ENCODE data around the gene PLGRKT. TPM values are rescaled to one million over a fixed set of nuclear protein-coding genes. Genes with fewer than 3 reads are reported as not detected.
"Not testable (repeated sequence)": the region's sequence is repeated elsewhere in the genome, so short reads cannot be mapped to it uniquely, and the experiment has no call there.

Gene PLGRKT
- total RNA-seq, 1 donor from 2014 or later, result 13.9 TPM

DNA sequence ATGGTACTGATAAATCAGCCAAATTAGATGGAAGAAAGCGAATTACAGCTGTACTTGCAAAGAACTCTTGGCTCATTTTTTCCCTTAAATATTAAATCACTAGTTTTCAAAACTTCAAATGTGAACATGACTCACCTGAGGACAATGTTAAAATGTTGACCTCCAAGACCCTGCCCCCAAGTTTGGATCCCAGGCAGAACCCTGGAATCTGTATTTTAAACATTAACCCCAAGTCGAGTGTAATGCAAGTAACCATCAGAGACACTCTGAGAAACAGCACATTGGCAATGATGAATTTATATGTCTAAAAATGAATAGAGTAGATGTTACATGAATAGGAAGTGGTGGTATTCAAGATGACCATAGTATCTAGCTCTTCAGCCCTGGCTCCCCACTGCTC, 10.3 kb upstream of the PLGRKT start:
- TF ChIP-seq, protein P1, sequence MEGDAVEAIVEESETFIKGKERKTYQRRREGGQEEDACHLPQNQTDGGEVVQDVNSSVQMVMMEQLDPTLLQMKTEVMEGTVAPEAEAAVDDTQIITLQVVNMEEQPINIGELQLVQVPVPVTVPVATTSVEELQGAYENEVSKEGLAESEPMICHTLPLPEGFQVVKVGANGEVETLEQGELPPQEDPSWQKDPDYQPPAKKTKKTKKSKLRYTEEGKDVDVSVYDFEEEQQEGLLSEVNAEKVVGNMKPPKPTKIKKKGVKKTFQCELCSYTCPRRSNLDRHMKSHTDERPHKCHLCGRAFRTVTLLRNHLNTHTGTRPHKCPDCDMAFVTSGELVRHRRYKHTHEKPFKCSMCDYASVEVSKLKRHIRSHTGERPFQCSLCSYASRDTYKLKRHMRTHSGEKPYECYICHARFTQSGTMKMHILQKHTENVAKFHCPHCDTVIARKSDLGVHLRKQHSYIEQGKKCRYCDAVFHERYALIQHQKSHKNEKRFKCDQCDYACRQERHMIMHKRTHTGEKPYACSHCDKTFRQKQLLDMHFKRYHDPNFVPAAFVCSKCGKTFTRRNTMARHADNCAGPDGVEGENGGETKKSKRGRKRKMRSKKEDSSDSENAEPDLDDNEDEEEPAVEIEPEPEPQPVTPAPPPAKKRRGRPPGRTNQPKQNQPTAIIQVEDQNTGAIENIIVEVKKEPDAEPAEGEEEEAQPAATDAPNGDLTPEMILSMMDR (IDR thresholded peaks at IDR 0.05), result no peak
- H3K9me3 Mint-ChIP-seq (ENCODE audit: unreplicated experiment), result no peaks in the 10 kb centered on the region
- no peaks in the 10 kb centered on the region for H3K36me3 Mint-ChIP-seq (ENCODE audit: unreplicated experiment)
- no peak overlapping the region for H3K4me3 Mint-ChIP-seq (ENCODE audit: unreplicated experiment)
- no peak overlapping the region for H3K27ac Mint-ChIP-seq (ENCODE audit: unreplicated experiment)
- DNase-seq (ENCODE audit: extremely low spot score, unreplicated experiment), result no peak
- H3K4me1 Mint-ChIP-seq (ENCODE audit: unreplicated experiment), result peaks cover 10% of the 10 kb centered on the region
- H3K27me3 Mint-ChIP-seq (ENCODE audit: unreplicated experiment), result no peaks in the 10 kb centered on the region

DNA sequence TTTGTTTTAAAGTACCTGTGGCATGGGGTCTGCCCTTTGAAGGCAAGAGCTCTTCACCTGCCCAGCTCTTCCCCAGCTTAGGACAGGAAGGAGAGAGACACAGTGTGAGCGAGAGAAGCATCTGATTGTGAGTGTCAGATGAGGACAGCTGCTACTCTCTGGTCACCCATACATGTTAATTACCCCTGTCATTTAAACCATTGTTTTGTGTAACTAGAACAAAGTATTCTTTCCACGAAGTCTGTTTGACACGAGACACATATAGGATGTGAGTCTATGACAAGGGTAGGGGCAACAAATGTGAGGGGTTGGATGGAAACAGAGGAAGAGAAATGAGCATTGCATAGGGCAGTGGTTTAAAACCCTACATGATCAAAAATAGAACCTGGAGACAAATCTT, 9.6 kb upstream of the PLGRKT start:
- no peak overlapping the region for H3K27ac Mint-ChIP-seq (ENCODE audit: unreplicated experiment)
- no peak overlapping the region for H3K4me3 Mint-ChIP-seq (ENCODE audit: unreplicated experiment)
- peaks cover 10% of the 10 kb centered on the region for H3K4me1 Mint-ChIP-seq (ENCODE audit: unreplicated experiment)

DNA sequence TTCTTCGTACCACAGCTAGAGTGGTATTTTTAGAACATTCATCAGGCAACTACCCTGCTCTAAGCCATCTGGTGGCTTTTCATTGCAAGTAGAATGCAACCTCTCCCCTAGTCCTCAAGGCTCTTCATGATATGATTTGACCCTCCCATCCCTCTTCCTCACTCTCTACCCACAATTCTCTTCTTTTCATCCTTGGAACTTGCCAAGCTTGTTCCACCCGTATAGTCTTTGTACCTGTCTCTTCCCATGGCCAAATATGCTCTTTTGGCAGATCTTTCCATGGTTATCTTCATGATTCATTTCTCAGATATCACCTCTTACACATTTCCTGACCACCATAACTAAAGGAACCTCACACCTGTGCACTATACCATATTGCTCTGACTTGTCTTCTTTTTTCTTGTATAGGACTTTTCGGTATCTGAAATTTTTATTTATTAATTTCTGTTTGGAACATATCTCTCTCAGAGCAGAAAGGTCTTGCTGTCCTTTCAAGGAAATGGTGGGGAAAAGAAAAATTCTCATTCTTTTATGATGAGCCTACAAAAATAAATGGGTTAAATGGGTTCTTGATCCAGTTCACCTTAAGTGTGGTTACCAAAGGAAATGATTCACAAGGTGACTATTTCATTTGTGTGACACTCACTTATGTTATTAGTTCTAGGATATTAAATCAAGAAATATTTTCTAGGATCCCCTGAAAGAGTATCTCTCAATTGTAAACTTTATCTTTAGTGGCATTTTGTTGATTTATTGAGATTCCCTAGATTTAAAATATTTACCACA, 8.9 kb upstream of the PLGRKT start:
- TF ChIP-seq, protein P1 (IDR thresholded peaks at IDR 0.05), result no peak
- no peak for DNase-seq (ENCODE audit: extremely low spot score, unreplicated experiment)
- Mint-ChIP-seq H3K27ac (ENCODE audit: unreplicated experiment) (no peak overlapping the region), H3K27me3 (ENCODE audit: unreplicated experiment) (no peaks in the 10 kb centered on the region), H3K4me3 (ENCODE audit: unreplicated experiment) (no peak overlapping the region), H3K36me3 (ENCODE audit: unreplicated experiment) (no peaks in the 10 kb centered on the region), H3K4me1 (ENCODE audit: unreplicated experiment) (peaks cover 10% of the 10 kb centered on the region), H3K9me3 (ENCODE audit: unreplicated experiment) (no peaks in the 10 kb centered on the region)

More for the DNA sequence above, 9.6 kb upstream of the PLGRKT start:
- no peak for DNase-seq (ENCODE audit: extremely low spot score, unreplicated experiment)
- Mint-ChIP-seq H3K27me3 (ENCODE audit: unreplicated experiment) (no peaks in the 10 kb centered on the region), H3K36me3 (ENCODE audit: unreplicated experiment) (no peaks in the 10 kb centered on the region), H3K9me3 (ENCODE audit: unreplicated experiment) (no peaks in the 10 kb centered on the region)
- TF ChIP-seq, protein P1 (IDR thresholded peaks at IDR 0.05), result no peak

DNA sequence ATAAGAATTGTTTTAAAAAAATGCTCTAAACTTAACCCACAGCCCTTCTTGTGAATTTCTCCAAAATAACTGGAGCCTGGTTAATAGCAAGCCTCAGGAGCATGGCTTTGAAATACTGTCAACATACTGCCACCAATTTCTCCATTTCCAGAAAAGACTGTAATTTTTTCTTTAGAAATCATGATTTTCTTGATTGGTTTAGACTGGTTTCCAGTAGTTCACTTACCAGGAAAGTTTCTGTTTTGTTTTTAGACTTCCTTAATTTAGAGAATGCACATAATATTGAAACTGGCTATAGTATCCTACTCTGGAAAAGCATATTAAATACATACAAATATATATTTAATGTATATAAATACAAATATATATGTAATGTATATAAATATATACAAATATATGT, 8.2 kb upstream of the PLGRKT start:
- H3K9me3 Mint-ChIP-seq (ENCODE audit: unreplicated experiment), result no peaks in the 10 kb centered on the region
- no peaks in the 10 kb centered on the region for H3K27me3 Mint-ChIP-seq (ENCODE audit: unreplicated experiment)
- H3K27ac Mint-ChIP-seq (ENCODE audit: unreplicated experiment), result no peak overlapping the region
- no peak for DNase-seq (ENCODE audit: extremely low spot score, unreplicated experiment)
- TF ChIP-seq, protein P1 (IDR thresholded peaks at IDR 0.05), result no peak
- H3K4me1 Mint-ChIP-seq (ENCODE audit: unreplicated experiment), result peaks cover 10% of the 10 kb centered on the region
- H3K36me3 Mint-ChIP-seq (ENCODE audit: unreplicated experiment), result no peaks in the 10 kb centered on the region
- H3K4me3 Mint-ChIP-seq (ENCODE audit: unreplicated experiment), result no peak overlapping the region

DNA sequence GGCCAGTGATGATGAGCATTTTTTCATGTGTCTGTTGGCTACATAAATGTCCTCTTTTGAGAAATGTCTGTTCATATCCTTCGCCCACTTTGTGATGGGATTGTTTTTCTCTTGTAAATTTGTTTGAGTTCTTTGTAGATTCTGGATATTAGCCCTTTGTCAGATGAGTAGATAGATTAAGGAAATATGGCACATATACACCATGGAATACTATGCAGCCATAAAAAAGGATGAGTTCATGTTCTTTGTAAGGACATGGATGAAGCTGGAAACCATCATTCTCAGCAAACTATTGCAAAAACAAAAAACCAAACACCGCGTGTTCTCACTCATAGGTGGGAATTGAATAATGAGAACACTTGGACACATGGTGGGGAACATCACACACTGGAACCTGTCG, 7.4 kb upstream of the PLGRKT start:
- H3K4me1 Mint-ChIP-seq (ENCODE audit: unreplicated experiment), result not testable (repeated sequence)

More for the DNA sequence above, 7.4 kb upstream of the PLGRKT start:
- not testable (repeated sequence) for H3K27ac Mint-ChIP-seq (ENCODE audit: unreplicated experiment); H3K4me3 Mint-ChIP-seq (ENCODE audit: unreplicated experiment); DNase-seq (ENCODE audit: extremely low spot score, unreplicated experiment); H3K36me3 Mint-ChIP-seq (ENCODE audit: unreplicated experiment); H3K9me3 Mint-ChIP-seq (ENCODE audit: unreplicated experiment); H3K27me3 Mint-ChIP-seq (ENCODE audit: unreplicated experiment)
